ENCODE data around the gene HIVEP1.

GRCh38 chr6:12136905-12137304 lies 124.8 kb downstream of the HIVEP1 start:
- no peak for TF ChIP-seq POLR2A (IDR thresholded peaks at IDR 0.05)
- TF ChIP-seq CTCF (IDR thresholded peaks at IDR 0.05), result no peak
- no peak for TF ChIP-seq POLR2AphosphoS5 (IDR thresholded peaks at IDR 0.05)
